ENCODE measurements around the gene RAB40C. TPM values are rescaled to one million over a fixed set of nuclear protein-coding genes. Genes with fewer than 3 reads are reported as not detected.

RAB40C gene
- total and polyA plus RNA-seq, 10 of the 15 experiments (the other 5 are each of a cell fraction or from before 2014, with no cell fraction given), result 0.06 to 12.8 (median 4.6) TPM

- POLR2A ChIA-PET, result no interaction called here
- Histone ChIP-seq H3K27me3 (replicated peaks in 1 of 2; ENCODE audit: control insufficient read depth in 2 of 2, insufficient read depth in 2 of 2, low read length in 1 of 2) (peaks cover 3 to 7% of the 10 kb centered on the region in 2 experiments; a peak in 2 of 4 replicates), H3K4me3 (no peak overlapping the region), H4K20me1 (ENCODE audit: control insufficient read depth, insufficient read depth) (no peaks in the 10 kb centered on the region), H3K4me2 (ENCODE audit: control insufficient read depth, insufficient read depth) (no peak overlapping the region), H3K9ac (ENCODE audit: control insufficient read depth, insufficient read depth, low read length) (no peak overlapping the region), H3K9me3 (replicated peaks; ENCODE audit: control insufficient read depth, insufficient read depth, low read length) (no peaks in the 10 kb centered on the region), H3K27ac (ENCODE audit: control insufficient read depth, insufficient read depth) (no peak overlapping the region), H2AFZ (ENCODE audit: control insufficient read depth, low read depth, low read length) (no peak overlapping the region), H3K4me1 (ENCODE audit: control insufficient read depth, insufficient read depth, low read length) (no peaks in the 10 kb centered on the region), H3K79me2 (ENCODE audit: control insufficient read depth, insufficient read depth, low read length) (no peaks in the 10 kb centered on the region), H3K36me3 (ENCODE audit: control insufficient read depth in 2 of 2, insufficient read depth in 2 of 2, low read length in 1 of 2) (peaks cover 0 to 10% of the 10 kb centered on the region in 2 experiments; a peak in 2 of 4 replicates)
- ATAC-seq (no peak), FAIRE-seq (no peak), DNase-seq (ENCODE audit: low read depth, low spot score) (no peak)
- SMC1A ChIA-PET (ENCODE audit: uncharacterized antibody, unreplicated experiment), result no interaction called here
- CTCF ChIA-PET, result no interaction called here
- BruUV-seq (replicated peaks), result no TSS peak
- TF ChIP-seq POLR2A (IDR thresholded peaks at IDR 0.05; ENCODE audit: low read depth, low read length) (0 out of 2 replicates have a peak, but pooled peaks have one; percentile 19), WRNIP1 (IDR thresholded peaks at IDR 0.05; ENCODE audit: borderline replicate concordance, low read depth, low read length) (no peak), CHD1 (IDR thresholded peaks at IDR 0.05; ENCODE audit: low read depth, low read length) (no peak)
- WGBS (ENCODE audit: insufficient coverage, insufficient replicate concordance, low lambda C conversion rate, missing lambda C conversion rate), result 89% methylated on average over 50 of the region's 54 CpGs
- in situ Hi-C loops (cut with MboI) (no loop called here), intact Hi-C loops (cut with micrococcal nuclease; ENCODE audit: unreplicated experiment) (no loop called here)
- RAD21 ChIA-PET (ENCODE audit: unreplicated experiment), result no interaction called here
Measured at GRCh38 chr16:554640-555365, 35.1 kb upstream of the RAB40C start.

GRCh38 chr16:555528-556473 is 34.1 kb upstream of the RAB40C start:
- TF ChIP-seq MXI1 (IDR thresholded peaks at IDR 0.05; ENCODE audit: low read depth, low read length) (no peak), CHD2 (IDR thresholded peaks at IDR 0.05; ENCODE audit: borderline replicate concordance, low read depth, low read length) (no peak), BMI1 (IDR thresholded peaks at IDR 0.05; ENCODE audit: borderline replicate concordance) (no peak), MLLT1 (IDR thresholded peaks at IDR 0.05) (no peak)
- Histone ChIP-seq H3K4me1 (ENCODE audit: control insufficient read depth, insufficient read depth, low read length) (no peaks in the 10 kb centered on the region), H3K27ac (ENCODE audit: control insufficient read depth, insufficient read depth) (no peak overlapping the region), H3K79me2 (ENCODE audit: control insufficient read depth, insufficient read depth, low read length) (no peaks in the 10 kb centered on the region), H3K4me2 (ENCODE audit: control insufficient read depth, insufficient read depth) (no peak overlapping the region), H3K9me3 (replicated peaks; ENCODE audit: control insufficient read depth, insufficient read depth, low read length) (no peaks in the 10 kb centered on the region), H3K9ac (ENCODE audit: control insufficient read depth, insufficient read depth, low read length) (no peak overlapping the region), H3K4me3 (no peak overlapping the region), H2AFZ (ENCODE audit: control insufficient read depth, low read depth, low read length) (no peak overlapping the region), H3K27me3 (replicated peaks in 1 of 2; ENCODE audit: control insufficient read depth in 2 of 2, insufficient read depth in 2 of 2, low read length in 1 of 2) (peaks cover 3 to 7% of the 10 kb centered on the region in 2 experiments; a peak in 2 of 4 replicates), H4K20me1 (ENCODE audit: control insufficient read depth, insufficient read depth) (no peaks in the 10 kb centered on the region), H3K36me3 (ENCODE audit: control insufficient read depth in 2 of 2, insufficient read depth in 2 of 2, low read length in 1 of 2) (peaks cover 0 to 7% of the 10 kb centered on the region in 2 experiments; a peak in 2 of 4 replicates)
- no TSS peak for BruUV-seq (replicated peaks)
- ATAC-seq (no peak), FAIRE-seq (no peak), DNase-seq (ENCODE audit: low read depth, low spot score) (no peak)
- in situ Hi-C loops (cut with MboI), result no loop called here
- WGBS (ENCODE audit: insufficient coverage, insufficient replicate concordance, low lambda C conversion rate, missing lambda C conversion rate), result 74% methylated on average over 22 of the region's 32 CpGs
- intact Hi-C loops (cut with micrococcal nuclease; ENCODE audit: unreplicated experiment), result no loop called here
- SMC1A ChIA-PET (ENCODE audit: uncharacterized antibody, unreplicated experiment), result no interaction called here
- POLR2A ChIA-PET, result no interaction called here
- RAD21 ChIA-PET (ENCODE audit: unreplicated experiment), result no interaction called here
- CTCF ChIA-PET, result no interaction called here
